Measurements from ENCODE around the gene SLC35F3. TPM values are rescaled to one million over a fixed set of nuclear protein-coding genes. Genes with fewer than 3 reads are reported as not detected.

SLC35F3 gene
- total RNA-seq, 1 experiment from 2014 or later: 3.3 TPM

DNA sequence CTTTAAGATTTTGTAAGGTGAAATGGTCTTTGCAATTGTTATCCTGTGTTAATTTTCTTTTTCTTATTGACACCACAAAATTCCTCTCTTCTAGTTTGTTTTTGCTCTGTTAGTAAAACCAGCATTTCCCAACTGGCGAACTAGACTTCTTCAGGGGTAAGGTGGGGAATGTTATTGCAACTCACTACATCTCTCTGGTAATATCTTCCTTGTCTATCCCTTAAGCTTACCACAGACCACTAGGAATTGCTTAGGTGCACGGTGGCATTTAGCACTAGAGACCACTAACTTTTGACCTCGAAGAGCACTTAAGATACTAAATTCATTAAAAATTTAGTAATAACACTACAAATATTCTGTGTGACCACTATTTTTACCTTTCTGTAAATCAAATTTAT, 464.6 kb downstream of the SLC35F3 start:
- ChIA-PET POLR2A (interaction anchor here (0.6 to 3.6 kb wide), 4 partner anchors 8 to 164 kb away, joined by 3 to 70 read pairs (median 5); no protein-coding TSS in a partner anchor), CTCF (interaction anchor here (0.5 to 3.4 kb wide), 3 partner anchors 11 to 659 kb away, joined by 3 to 16 read pairs (median 3); no protein-coding TSS in a partner anchor)
- H3K9me3 Mint-ChIP-seq (ENCODE audit: unreplicated experiment): no peaks in the 10 kb centered on the region
- TF ChIP-seq, protein P1, sequence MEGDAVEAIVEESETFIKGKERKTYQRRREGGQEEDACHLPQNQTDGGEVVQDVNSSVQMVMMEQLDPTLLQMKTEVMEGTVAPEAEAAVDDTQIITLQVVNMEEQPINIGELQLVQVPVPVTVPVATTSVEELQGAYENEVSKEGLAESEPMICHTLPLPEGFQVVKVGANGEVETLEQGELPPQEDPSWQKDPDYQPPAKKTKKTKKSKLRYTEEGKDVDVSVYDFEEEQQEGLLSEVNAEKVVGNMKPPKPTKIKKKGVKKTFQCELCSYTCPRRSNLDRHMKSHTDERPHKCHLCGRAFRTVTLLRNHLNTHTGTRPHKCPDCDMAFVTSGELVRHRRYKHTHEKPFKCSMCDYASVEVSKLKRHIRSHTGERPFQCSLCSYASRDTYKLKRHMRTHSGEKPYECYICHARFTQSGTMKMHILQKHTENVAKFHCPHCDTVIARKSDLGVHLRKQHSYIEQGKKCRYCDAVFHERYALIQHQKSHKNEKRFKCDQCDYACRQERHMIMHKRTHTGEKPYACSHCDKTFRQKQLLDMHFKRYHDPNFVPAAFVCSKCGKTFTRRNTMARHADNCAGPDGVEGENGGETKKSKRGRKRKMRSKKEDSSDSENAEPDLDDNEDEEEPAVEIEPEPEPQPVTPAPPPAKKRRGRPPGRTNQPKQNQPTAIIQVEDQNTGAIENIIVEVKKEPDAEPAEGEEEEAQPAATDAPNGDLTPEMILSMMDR (IDR thresholded peaks at IDR 0.05; ENCODE audit: unreplicated experiment): no peak
- H3K4me1 Mint-ChIP-seq (ENCODE audit: insufficient read depth, unreplicated experiment): peaks cover 21% of the 10 kb centered on the region
- intact Hi-C loops (cut with micrococcal nuclease): no loop called here
- H3K4me3 Mint-ChIP-seq (ENCODE audit: unreplicated experiment): no peak overlapping the region
- no peak overlapping the region for H3K27ac Mint-ChIP-seq (ENCODE audit: low read depth, unreplicated experiment)
- H3K27me3 Mint-ChIP-seq (ENCODE audit: insufficient read depth, unreplicated experiment): no peaks in the 10 kb centered on the region
- peaks cover 10% of the 10 kb centered on the region for H3K36me3 Mint-ChIP-seq (ENCODE audit: insufficient read depth, unreplicated experiment)
- no TSS peak for BruUV-seq (replicated peaks)
- no peak for DNase-seq (ENCODE audit: unreplicated experiment)

DNA sequence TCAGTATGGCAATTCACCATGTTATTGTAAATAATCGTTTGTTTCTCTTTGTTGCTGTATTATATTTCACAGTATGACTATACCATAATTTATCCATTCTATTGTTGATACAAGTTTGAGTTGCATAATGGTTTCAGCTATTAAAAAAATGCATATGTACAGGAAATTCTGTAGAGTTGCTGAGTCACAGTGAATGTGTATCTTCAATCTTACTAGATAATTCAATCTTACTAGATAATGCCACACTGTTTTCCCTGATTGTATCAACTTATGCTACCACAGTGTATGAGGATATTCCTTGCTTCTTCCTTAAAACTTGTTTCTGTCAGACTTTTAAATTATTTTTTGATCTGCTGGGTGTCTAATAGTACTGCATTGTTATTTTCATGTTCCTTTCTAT, 465.3 kb downstream of the SLC35F3 start:
- TF ChIP-seq, protein P1 (IDR thresholded peaks at IDR 0.05; ENCODE audit: unreplicated experiment): no peak
- DNase-seq (ENCODE audit: unreplicated experiment): peak; percentile 87
- Mint-ChIP-seq H3K27ac (ENCODE audit: low read depth, unreplicated experiment) (peak overlapping the region; percentile 61), H3K27me3 (ENCODE audit: insufficient read depth, unreplicated experiment) (no peaks in the 10 kb centered on the region), H3K4me1 (ENCODE audit: insufficient read depth, unreplicated experiment) (peaks cover 27% of the 10 kb centered on the region), H3K36me3 (ENCODE audit: insufficient read depth, unreplicated experiment) (peaks cover 10% of the 10 kb centered on the region), H3K9me3 (ENCODE audit: unreplicated experiment) (no peaks in the 10 kb centered on the region), H3K4me3 (ENCODE audit: unreplicated experiment) (no peak overlapping the region)
- ChIA-PET CTCF (interaction anchor here (1.2 to 3.4 kb wide), 2 partner anchors 12 to 60 kb away, joined by 3 to 16 read pairs; no protein-coding TSS in a partner anchor), POLR2A (interaction anchor here (0.6 to 3.6 kb wide), 7 partner anchors 8 to 857 kb away, joined by 3 to 70 read pairs (median 3); no protein-coding TSS in a partner anchor)
- BruUV-seq (replicated peaks): no TSS peak
- intact Hi-C loops (cut with micrococcal nuclease): loop anchor here (5.0 to 10.0 kb wide), 3 partner anchors 108 to 235 kb away; partner anchors contain the start of gene TARBP1

DNA sequence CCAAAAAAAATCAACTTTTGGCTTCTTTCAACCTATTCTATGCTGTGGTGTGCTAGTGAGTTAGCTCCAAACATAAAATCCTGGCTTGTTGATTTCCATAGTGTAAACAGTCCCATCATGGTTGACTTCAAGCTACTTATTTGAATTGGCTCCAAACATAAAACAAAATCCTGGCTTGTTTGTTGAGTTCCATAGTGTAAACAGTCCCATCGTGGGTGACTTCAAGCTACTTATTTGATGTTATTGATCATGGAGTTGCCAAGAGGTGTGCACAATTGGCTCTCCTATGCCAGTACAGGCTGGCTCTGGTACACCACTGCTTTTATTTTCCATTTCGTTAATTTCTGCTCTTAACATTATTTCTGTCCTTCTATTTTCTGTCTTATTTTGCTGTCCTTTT, 466.9 kb downstream of the SLC35F3 start:
- TF ChIP-seq, protein P1 (IDR thresholded peaks at IDR 0.05; ENCODE audit: unreplicated experiment): no peak
- no peak overlapping the region for H3K4me3 Mint-ChIP-seq (ENCODE audit: unreplicated experiment)
- DNase-seq (ENCODE audit: unreplicated experiment): no peak
- H3K36me3 Mint-ChIP-seq (ENCODE audit: insufficient read depth, unreplicated experiment): peaks cover 19% of the 10 kb centered on the region
- intact Hi-C loops (cut with micrococcal nuclease): loop anchor here (5.0 to 10.0 kb wide), 3 partner anchors 106 to 233 kb away; partner anchors contain the start of gene TARBP1
- ChIA-PET CTCF (interaction anchor here (0.6 to 1.7 kb wide), 4 partner anchors 41 to 217 kb away, joined by 3 to 5 read pairs (median 4); no protein-coding TSS in a partner anchor), POLR2A (interaction anchor here (0.6 to 7.1 kb wide), 9 partner anchors 9 to 1133 kb away, joined by 3 to 218 read pairs (median 3); partner anchors contain the start of gene TARBP1)
- no peaks in the 10 kb centered on the region for H3K27me3 Mint-ChIP-seq (ENCODE audit: insufficient read depth, unreplicated experiment)
- peaks cover 32% of the 10 kb centered on the region for H3K4me1 Mint-ChIP-seq (ENCODE audit: insufficient read depth, unreplicated experiment)
- BruUV-seq (replicated peaks): no TSS peak
- H3K27ac Mint-ChIP-seq (ENCODE audit: low read depth, unreplicated experiment): peak overlapping the region; percentile 98
- H3K9me3 Mint-ChIP-seq (ENCODE audit: unreplicated experiment): no peaks in the 10 kb centered on the region

DNA sequence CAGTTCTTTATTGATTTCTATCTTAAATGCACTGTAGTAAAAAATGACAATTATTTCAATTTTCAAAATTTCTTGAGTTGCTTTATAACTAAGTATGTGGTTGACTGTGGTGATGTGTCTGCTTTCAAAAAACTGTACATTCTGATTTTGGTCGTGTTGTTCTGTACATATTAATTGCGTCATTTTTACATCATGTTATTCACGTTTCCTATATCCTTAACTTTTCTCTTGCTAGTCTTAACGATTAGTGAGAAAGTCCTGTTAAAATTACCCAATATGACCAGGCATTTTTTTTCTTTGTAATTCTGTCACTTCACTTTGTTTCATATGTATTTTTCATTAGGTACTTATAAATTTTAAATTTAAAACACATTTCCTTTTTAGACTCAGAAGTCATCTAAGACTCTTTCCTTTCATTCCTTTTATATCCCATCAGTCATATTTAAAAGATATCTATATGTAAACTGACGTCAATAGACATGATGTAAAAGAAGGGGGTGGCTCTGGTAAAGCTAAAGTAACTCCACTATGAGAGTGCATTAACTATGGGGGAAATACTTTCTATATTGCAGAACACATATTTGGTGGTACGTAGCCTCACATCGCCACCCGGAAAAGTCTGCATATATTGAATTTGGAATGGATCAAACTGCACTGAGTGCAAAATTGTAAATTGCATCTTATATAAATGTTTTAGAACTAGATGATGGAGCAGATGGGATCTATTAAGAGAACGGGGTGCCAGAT, 467.7 kb downstream of the SLC35F3 start:
- TF ChIP-seq, protein P1 (IDR thresholded peaks at IDR 0.05; ENCODE audit: unreplicated experiment): no peak
- POLR2A ChIA-PET: interaction anchor here (0.6 to 7.1 kb wide), 40 partner anchors 8 to 1031 kb away, joined by 3 to 218 read pairs (median 8); partner anchors contain the start of genes RBM34 and TARBP1
- H3K4me1 Mint-ChIP-seq (ENCODE audit: insufficient read depth, unreplicated experiment): peaks cover 36% of the 10 kb centered on the region
- intact Hi-C loops (cut with micrococcal nuclease): loop anchor here (2.0 to 10.0 kb wide), 4 partner anchors 45 to 233 kb away; partner anchors contain the start of gene TARBP1
- peak overlapping the region; percentile 98 for H3K27ac Mint-ChIP-seq (ENCODE audit: low read depth, unreplicated experiment)
- no peaks in the 10 kb centered on the region for H3K27me3 Mint-ChIP-seq (ENCODE audit: insufficient read depth, unreplicated experiment)
- H3K9me3 Mint-ChIP-seq (ENCODE audit: unreplicated experiment): no peaks in the 10 kb centered on the region
- peak; percentile 35 for DNase-seq (ENCODE audit: unreplicated experiment)
- no TSS peak for BruUV-seq (replicated peaks)
- H3K4me3 Mint-ChIP-seq (ENCODE audit: unreplicated experiment): peak overlapping the region; percentile 91
- peaks cover 27% of the 10 kb centered on the region for H3K36me3 Mint-ChIP-seq (ENCODE audit: insufficient read depth, unreplicated experiment)
- CTCF ChIA-PET: interaction anchor here (0.6 to 1.7 kb wide), 6 partner anchors 7 to 656 kb away, joined by 3 to 5 read pairs (median 3); no protein-coding TSS in a partner anchor
